ENCODE results near the gene TMEM178B. TPM values are rescaled to one million over a fixed set of nuclear protein-coding genes. Genes with fewer than 3 reads are reported as not detected.

The TMEM178B gene
- total RNA-seq, 4 donors from 2014 or later = 7.7 to 49.9 (median 25.9) TPM

DNA sequence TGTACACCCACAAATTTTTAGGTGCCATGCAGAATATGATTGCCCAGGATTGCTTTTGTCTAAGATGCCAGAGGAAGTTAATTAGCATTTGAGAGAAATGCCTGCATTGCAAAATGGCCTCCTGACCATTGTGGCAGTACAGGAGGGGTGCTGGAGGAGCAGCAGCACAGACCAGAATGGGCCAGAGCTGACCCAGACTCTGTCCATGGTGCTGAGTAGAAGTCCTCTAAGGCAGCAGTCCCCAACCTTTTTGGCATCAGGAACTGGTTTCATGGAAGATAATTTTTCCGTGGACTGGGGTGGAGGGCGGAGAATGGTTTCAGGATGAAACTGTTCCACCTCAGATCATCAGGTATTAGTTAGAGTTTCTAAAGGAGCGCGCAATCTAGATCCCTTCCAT lies 259.6 kb downstream of the TMEM178B start:
- Histone ChIP-seq H3K27me3 (no peaks in the 10 kb centered on the region), H3K9me3 (no peaks in the 10 kb centered on the region), H3K27ac (no peak overlapping the region), H3K4me3 (replicated peaks in 1 of 3) (no peak overlapping the region), H3K36me3 (no peaks in the 10 kb centered on the region), H3K4me1 (no peaks in the 10 kb centered on the region)
- TF ChIP-seq, protein P1, sequence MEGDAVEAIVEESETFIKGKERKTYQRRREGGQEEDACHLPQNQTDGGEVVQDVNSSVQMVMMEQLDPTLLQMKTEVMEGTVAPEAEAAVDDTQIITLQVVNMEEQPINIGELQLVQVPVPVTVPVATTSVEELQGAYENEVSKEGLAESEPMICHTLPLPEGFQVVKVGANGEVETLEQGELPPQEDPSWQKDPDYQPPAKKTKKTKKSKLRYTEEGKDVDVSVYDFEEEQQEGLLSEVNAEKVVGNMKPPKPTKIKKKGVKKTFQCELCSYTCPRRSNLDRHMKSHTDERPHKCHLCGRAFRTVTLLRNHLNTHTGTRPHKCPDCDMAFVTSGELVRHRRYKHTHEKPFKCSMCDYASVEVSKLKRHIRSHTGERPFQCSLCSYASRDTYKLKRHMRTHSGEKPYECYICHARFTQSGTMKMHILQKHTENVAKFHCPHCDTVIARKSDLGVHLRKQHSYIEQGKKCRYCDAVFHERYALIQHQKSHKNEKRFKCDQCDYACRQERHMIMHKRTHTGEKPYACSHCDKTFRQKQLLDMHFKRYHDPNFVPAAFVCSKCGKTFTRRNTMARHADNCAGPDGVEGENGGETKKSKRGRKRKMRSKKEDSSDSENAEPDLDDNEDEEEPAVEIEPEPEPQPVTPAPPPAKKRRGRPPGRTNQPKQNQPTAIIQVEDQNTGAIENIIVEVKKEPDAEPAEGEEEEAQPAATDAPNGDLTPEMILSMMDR (IDR thresholded peaks at IDR 0.05) = no peak
- TF ChIP-seq POLR2A (IDR thresholded peaks at IDR 0.05) = no peak
- 83 to 85% methylated on average over 4 of the region's 4 CpGs for WGBS, 2 donors
- peak; percentile 6 to 28 for DNase-seq
- intact Hi-C loops (cut with DNase I) = no loop called here

DNA sequence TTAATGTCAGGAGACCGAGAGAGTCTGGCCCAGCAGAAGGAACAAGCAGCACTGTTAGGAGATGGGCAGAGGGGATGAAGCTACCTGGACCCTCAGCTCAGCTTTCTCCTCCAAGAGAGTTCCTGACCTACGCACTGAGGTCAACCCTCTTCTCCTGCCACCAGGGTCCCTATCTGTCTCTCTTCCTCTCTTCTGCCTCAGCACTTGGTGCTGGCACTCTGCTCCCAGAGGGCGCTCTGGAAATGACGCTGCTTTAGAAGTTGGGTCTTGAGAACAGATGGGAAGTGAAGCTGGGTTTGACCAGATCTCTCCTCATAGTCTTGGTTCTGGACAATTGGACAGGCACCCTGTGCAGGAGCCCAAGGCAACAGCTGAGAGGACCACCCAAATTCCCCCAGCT lies 261.3 kb downstream of the TMEM178B start:
- no peak overlapping the region for H3K4me3 ChIP-seq (replicated peaks in 1 of 3)
- H3K4me1 ChIP-seq = no peaks in the 10 kb centered on the region
- H3K9me3 ChIP-seq = no peaks in the 10 kb centered on the region
- WGBS, 2 donors = 92 to 93% methylated on average over 4 of the region's 4 CpGs
- H3K27ac ChIP-seq = no peak overlapping the region
- intact Hi-C loops (cut with DNase I) = no loop called here
- no peak for DNase-seq
- TF ChIP-seq, protein P1 (IDR thresholded peaks at IDR 0.05) = no peak
- TF ChIP-seq POLR2A (IDR thresholded peaks at IDR 0.05) = no peak
- H3K27me3 ChIP-seq = no peaks in the 10 kb centered on the region
- H3K36me3 ChIP-seq = no peaks in the 10 kb centered on the region

DNA sequence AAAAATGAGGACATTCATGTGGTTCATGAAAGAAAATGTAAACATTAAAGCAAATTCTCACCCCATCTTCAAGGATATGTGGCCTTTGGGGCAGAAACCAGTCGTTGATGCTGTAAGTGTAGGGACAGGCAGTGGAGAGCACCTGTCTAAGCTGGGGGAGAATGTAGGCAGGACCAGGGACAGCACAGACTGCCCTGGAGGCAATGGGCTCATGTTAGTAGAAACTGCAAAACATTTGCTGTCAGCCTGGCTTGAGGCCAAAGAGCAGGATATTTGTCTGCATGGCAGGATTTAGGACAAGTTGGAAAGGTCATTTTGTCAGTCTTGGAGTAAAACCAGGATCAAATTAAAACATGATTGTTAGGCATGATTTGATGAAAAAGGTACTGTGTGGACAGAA lies 265.7 kb downstream of the TMEM178B start:
- H3K4me1 ChIP-seq = no peaks in the 10 kb centered on the region
- no peaks in the 10 kb centered on the region for H3K36me3 ChIP-seq
- intact Hi-C loops (cut with DNase I) = no loop called here
- DNase-seq = peak in 1 of 2 donors; percentile 16
- no peak overlapping the region for H3K4me3 ChIP-seq (replicated peaks in 1 of 3)
- 59 to 70% methylated on average over 1 of the region's 1 CpG for WGBS, 2 donors
- TF ChIP-seq, protein P1 (IDR thresholded peaks at IDR 0.05) = no peak
- no peak for TF ChIP-seq POLR2A (IDR thresholded peaks at IDR 0.05)
- no peaks in the 10 kb centered on the region for H3K27me3 ChIP-seq
- H3K9me3 ChIP-seq = no peaks in the 10 kb centered on the region
- H3K27ac ChIP-seq = no peak overlapping the region

DNA sequence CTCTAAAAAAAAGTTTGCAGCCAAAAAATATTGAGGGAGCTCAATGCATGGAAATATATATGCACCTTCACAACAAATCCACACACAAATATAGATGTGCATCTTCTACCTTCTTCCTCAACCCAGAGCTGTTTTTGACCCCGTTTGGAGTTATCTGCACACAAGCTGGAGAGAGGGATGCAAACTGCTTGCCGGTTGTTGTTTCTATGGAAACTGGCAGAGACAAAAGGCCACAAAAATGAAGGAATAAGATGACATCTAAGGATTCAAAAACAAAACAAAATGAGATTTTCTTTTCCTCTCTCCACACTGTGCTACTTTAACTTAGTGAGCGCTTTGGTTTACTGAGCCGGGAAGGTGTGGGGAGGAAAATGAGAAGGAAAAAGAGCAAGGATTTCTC lies 267.1 kb downstream of the TMEM178B start:
- intact Hi-C loops (cut with DNase I) = no loop called here
- Histone ChIP-seq H3K4me3 (replicated peaks in 1 of 3) (no peak overlapping the region), H3K27ac (no peak overlapping the region), H3K9me3 (no peaks in the 10 kb centered on the region), H3K27me3 (no peaks in the 10 kb centered on the region), H3K36me3 (no peaks in the 10 kb centered on the region), H3K4me1 (no peaks in the 10 kb centered on the region)
- TF ChIP-seq, protein P1 (IDR thresholded peaks at IDR 0.05) = no peak
- TF ChIP-seq POLR2A (IDR thresholded peaks at IDR 0.05) = no peak
- DNase-seq = no peak
- 80 to 85% methylated on average over 4 of the region's 4 CpGs for WGBS, 2 donors

DNA sequence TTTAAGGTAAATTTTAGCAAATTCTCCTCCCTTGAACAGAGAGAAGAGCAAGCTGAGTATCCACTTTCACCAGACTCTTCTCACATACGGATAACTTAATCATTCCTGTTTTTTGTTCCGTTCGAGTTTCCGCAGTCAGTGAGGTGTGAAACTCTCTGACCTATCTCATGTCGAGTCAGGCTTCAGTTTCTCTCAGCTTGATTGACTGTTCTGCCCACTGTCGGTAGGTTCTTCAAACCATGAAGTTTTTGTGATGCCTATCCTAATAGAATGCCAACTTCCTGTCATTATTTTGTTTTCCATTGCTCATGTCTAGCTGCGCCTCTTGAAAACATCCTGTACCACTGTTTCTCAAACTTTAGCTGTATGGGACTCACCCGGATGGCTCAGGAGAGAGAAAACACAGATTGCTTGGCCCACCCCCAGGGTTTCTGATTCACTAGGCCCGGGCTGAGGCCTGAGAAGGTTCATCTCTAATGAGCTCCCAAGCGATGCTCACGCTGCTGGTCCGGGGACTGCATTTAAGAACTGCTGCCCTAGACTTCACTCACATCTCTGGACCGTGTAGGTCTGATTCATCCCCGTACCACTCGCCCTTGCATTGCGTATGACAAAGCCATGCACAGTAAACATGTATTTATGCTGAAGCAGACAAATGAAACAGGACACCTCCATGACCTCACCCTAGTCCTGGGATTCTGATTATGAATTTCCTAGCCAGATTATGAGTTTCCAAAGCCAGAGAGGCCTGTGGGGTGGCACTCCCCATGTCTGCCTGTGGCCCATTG lies 269.0 kb downstream of the TMEM178B start:
- intact Hi-C loops (cut with DNase I) = no loop called here
- H3K36me3 ChIP-seq = no peaks in the 10 kb centered on the region
- WGBS, 2 donors = 87% methylated on average over 16 of the region's 16 CpGs
- H3K4me1 ChIP-seq = no peaks in the 10 kb centered on the region
- H3K4me3 ChIP-seq (replicated peaks in 1 of 3) = no peak overlapping the region
- no peak for DNase-seq
- no peaks in the 10 kb centered on the region for H3K9me3 ChIP-seq
- H3K27me3 ChIP-seq = no peaks in the 10 kb centered on the region
- no peak overlapping the region for H3K27ac ChIP-seq
- TF ChIP-seq, protein P1 (IDR thresholded peaks at IDR 0.05) = no peak
- no peak for TF ChIP-seq POLR2A (IDR thresholded peaks at IDR 0.05)

All from thyroid gland (tissue), 4 donors.